ENCODE results near the gene TRAP1. TPM values are rescaled to one million over a fixed set of nuclear protein-coding genes. Genes with fewer than 3 reads are reported as not detected.
A peak's percentile ranks its signal among the peaks of the same experiment; 100 is the strongest.

The TRAP1 gene
- total and polyA plus RNA-seq, 12 donors, result 59.8 to 113 (median 87.9) TPM

- Histone ChIP-seq H3K4me1 (replicated peaks in 1 of 2) (no peaks in the 10 kb centered on the region), H3K36me3 (replicated peaks in 1 of 2) (peaks cover 0 to 75% of the 10 kb centered on the region in 2 donors), H3K9me3 (replicated peaks in 1 of 3) (no peaks in the 10 kb centered on the region), H3K27ac (no peak overlapping the region), H3K4me3 (no peak overlapping the region), H3K27me3 (no peaks in the 10 kb centered on the region)
- WGBS, 4 donors, result 88 to 91% (median 90%) methylated on average over 12 to 24 of the region's 24 CpGs
- intact Hi-C loops (cut with DNase I), result no loop called here
- peak in 1 of 7 donors; percentile 14 for DNase-seq
- TF ChIP-seq CTCF (IDR thresholded peaks at IDR 0.05) (no peak), POLR2A (IDR thresholded peaks at IDR 0.05) (no peak)
These were observed 13.1 kb upstream of the TRAP1 start for GRCh38 chr16:3730161-3731125.

- peak in 1 of 7 donors; percentile 14 for DNase-seq
- intact Hi-C loops (cut with DNase I), result no loop called here
- WGBS, 4 donors, result 91 to 94% (median 93%) methylated on average over 25 to 49 of the region's 49 CpGs
- Histone ChIP-seq H3K27me3 (no peaks in the 10 kb centered on the region), H3K36me3 (replicated peaks in 1 of 2) (peaks cover 0 to 65% of the 10 kb centered on the region in 2 donors), H3K27ac (no peak overlapping the region), H3K4me1 (replicated peaks in 1 of 2) (no peaks in the 10 kb centered on the region), H3K9me3 (replicated peaks in 1 of 3) (no peaks in the 10 kb centered on the region), H3K4me3 (no peak overlapping the region)
- TF ChIP-seq POLR2A (IDR thresholded peaks at IDR 0.05) (no peak), CTCF (IDR thresholded peaks at IDR 0.05) (no peak)
These were observed 12.1 kb upstream of the TRAP1 start for GRCh38 chr16:3729161-3730112.

GRCh38 chr16:3728424-3729160, 11.3 kb upstream of the TRAP1 start:
- no peaks in the 10 kb centered on the region for H3K9me3 ChIP-seq (replicated peaks in 1 of 3)
- DNase-seq, result no peak
- no peaks in the 10 kb centered on the region for H3K27me3 ChIP-seq
- 87 to 95% (median 94%) methylated on average over 5 to 31 of the region's 31 CpGs for WGBS, 4 donors
- TF ChIP-seq CTCF (IDR thresholded peaks at IDR 0.05), result no peak
- no peak for TF ChIP-seq POLR2A (IDR thresholded peaks at IDR 0.05)
- peaks cover 0 to 57% of the 10 kb centered on the region in 2 donors for H3K36me3 ChIP-seq (replicated peaks in 1 of 2)
- intact Hi-C loops (cut with DNase I), result no loop called here
- H3K4me1 ChIP-seq (replicated peaks in 1 of 2), result no peaks in the 10 kb centered on the region
- H3K4me3 ChIP-seq, result no peak overlapping the region
- H3K27ac ChIP-seq, result no peak overlapping the region

Data from adrenal gland (tissue), 12 donors.